H9 (cell line): ENCODE measurements around the gene SYNGR1. TPM values are rescaled to one million over a fixed set of nuclear protein-coding genes. Genes with fewer than 3 reads are reported as not detected.

ENCODE experiments used
- DNase-seq: peaks from one replicate; pipeline ENCODE4 v3.0.0-alpha.2; 2017
- H2AFZ ChIP-seq: one replicate; pipeline ENCODE4 v1.6.1; 2013; ENCODE audit warnings: mild to moderate bottlenecking, low read length, control low read depth, moderate library complexity
- H2AK5ac ChIP-seq: 2 replicates; pipeline ENCODE4 v1.6.1; 2013; ENCODE audit warnings: low read length, control low read depth, mixed read lengths; ENCODE audit not compliant: insufficient read length
- H2BK120ac ChIP-seq: one replicate; pipeline ENCODE4 v1.6.1; 2013; ENCODE audit warnings: low read depth, mild to moderate bottlenecking, low read length, control low read depth, inconsistent platforms; ENCODE audit not compliant: poor library complexity, severe bottlenecking
- H2BK12ac ChIP-seq: 2 replicates; pipeline ENCODE4 v1.6.1; 2013; ENCODE audit warnings: low read length, control low read depth, mixed read lengths, low read depth; ENCODE audit not compliant: insufficient read length
- H2BK15ac ChIP-seq: 2 replicates; pipeline ENCODE4 v1.6.1; 2013; ENCODE audit warnings: low read depth, low read length, control low read depth
- H2BK20ac ChIP-seq: one replicate; pipeline ENCODE4 v1.6.1; 2013; ENCODE audit warnings: low read depth, mild to moderate bottlenecking, low read length, control low read depth, inconsistent platforms; ENCODE audit not compliant: poor library complexity, severe bottlenecking
- H2BK5ac ChIP-seq: 2 replicates; pipeline ENCODE4 v1.6.1; 2013; ENCODE audit warnings: low read length, control low read depth, mixed read lengths; ENCODE audit not compliant: insufficient read length
- H3K14ac ChIP-seq: 2 replicates; pipeline ENCODE4 v1.6.1; 2013; ENCODE audit warnings: low read length, control low read depth; ENCODE audit not compliant: insufficient read depth
- H3K18ac ChIP-seq: 2 replicates; pipeline ENCODE4 v1.6.1; 2013; ENCODE audit warnings: low read depth, mild to moderate bottlenecking, mixed read lengths, low read length, control low read depth; ENCODE audit not compliant: insufficient read length
- H3K23ac ChIP-seq: 2 replicates; pipeline ENCODE4 v1.6.1; 2013; ENCODE audit warnings: low read length, control low read depth, mixed read lengths, low read depth; ENCODE audit not compliant: insufficient read length
- H3K23me2 ChIP-seq: 2 replicates; pipeline ENCODE4 v1.6.1; 2013; ENCODE audit warnings: low read depth, mild to moderate bottlenecking, mixed read lengths, low read length, control low read depth; ENCODE audit not compliant: insufficient read length, poor library complexity, severe bottlenecking
- H3K27ac ChIP-seq: 2 replicates; pipeline ENCODE4 v1.5.1; 2013; ENCODE audit warnings: low read length, control low read depth, mixed read lengths, low read depth; ENCODE audit not compliant: insufficient read length
- H3K27me3 ChIP-seq: 2 replicates; pipeline ENCODE4 v1.6.1; 2013; ENCODE audit warnings: low read length, control low read depth, inconsistent platforms; ENCODE audit not compliant: insufficient read depth
- H3K4ac ChIP-seq: 2 replicates; pipeline ENCODE4 v1.6.1; 2013; ENCODE audit warnings: low read depth, mild to moderate bottlenecking, control low read depth, inconsistent platforms, low read length, moderate library complexity
- H3K4me1 ChIP-seq: 2 replicates; pipeline ENCODE4 v1.6.1; 2013; ENCODE audit warnings: low read length, control low read depth, inconsistent platforms; ENCODE audit not compliant: insufficient read depth
- H3K4me2 ChIP-seq: 2 replicates; pipeline ENCODE4 v1.6.1; 2013; ENCODE audit warnings: low read length, control low read depth, mixed read lengths; ENCODE audit not compliant: insufficient read length, insufficient read depth
- H3K56ac ChIP-seq: 2 replicates; pipeline ENCODE4 v1.6.1; 2013; ENCODE audit warnings: low read depth, mild to moderate bottlenecking, mixed read lengths, low read length, control low read depth; ENCODE audit not compliant: insufficient read length
- H3K79me1 ChIP-seq: 2 replicates; pipeline ENCODE4 v1.6.1; 2013; ENCODE audit warnings: low read depth, mild to moderate bottlenecking, moderate library complexity, low read length, control low read depth, inconsistent platforms; ENCODE audit not compliant: insufficient read depth, poor library complexity, severe bottlenecking
- H3K79me2 ChIP-seq: 2 replicates; pipeline ENCODE4 v1.6.1; 2013; ENCODE audit warnings: low read length, control low read depth, inconsistent platforms; ENCODE audit not compliant: insufficient read depth
- H3K9ac ChIP-seq: 2 replicates; pipeline ENCODE4 v1.6.1; 2013; ENCODE audit warnings: low read length, control low read depth, mixed read lengths; ENCODE audit not compliant: insufficient read length; ENCODE audit errors: extremely low read depth
- H3K9me3 ChIP-seq: one replicate; pipeline ENCODE4 v1.6.1; 2013; ENCODE audit warnings: low read depth, low read length, inconsistent platforms; ENCODE audit not compliant: control insufficient read depth
- H3T11ph ChIP-seq: one replicate; pipeline ENCODE4 v1.6.1; 2013; ENCODE audit warnings: mild to moderate bottlenecking, low read length, control low read depth, inconsistent platforms
- H4K20me1 ChIP-seq: one replicate; pipeline ENCODE4 v1.6.1; 2013; ENCODE audit not compliant: control insufficient read depth, insufficient read length, insufficient read depth
- H4K5ac ChIP-seq: 2 replicates; pipeline ENCODE4 v1.6.1; 2013; ENCODE audit warnings: low read depth, mild to moderate bottlenecking, mixed read lengths, low read length, control low read depth; ENCODE audit not compliant: insufficient read length
- H4K8ac ChIP-seq: replicated peaks from 2 replicates; pipeline ENCODE4 v1.6.1; 2013; ENCODE audit warnings: low read length, control low read depth, mixed read lengths, low read depth; ENCODE audit not compliant: insufficient read length
- H4K91ac ChIP-seq: 2 replicates; pipeline ENCODE4 v1.6.1; 2013; ENCODE audit warnings: low read depth, mild to moderate bottlenecking, moderate library complexity, mixed read lengths, low read length, control low read depth; ENCODE audit not compliant: insufficient read length
- H3K27ac Mint-ChIP-seq, 3 experiments: 2 replicates in 2 of 3; 3 replicates in 1 of 3; pipeline ENCODE4 v1.8.0; 2020 to 2021; ENCODE audit warnings: mixed read lengths in 3 of 3, mild to moderate bottlenecking in 1 of 3, moderate library complexity in 1 of 3
- H3K27me3 Mint-ChIP-seq: 2 replicates; pipeline ENCODE4 v1.8.0; 2021; ENCODE audit warnings: low read depth, mild to moderate bottlenecking, moderate library complexity, mixed read lengths
- H3K36me3 Mint-ChIP-seq, 3 experiments: 2 replicates in 2 of 3; 3 replicates in 1 of 3; pipeline ENCODE4 v1.8.0; 2020 to 2021; ENCODE audit warnings: low read depth in 3 of 3, mixed read lengths in 3 of 3; ENCODE audit not compliant: insufficient read depth in 1 of 3
- H3K4me1 Mint-ChIP-seq, 2 experiments: 2 replicates each; pipeline ENCODE4 v1.8.0; 2020; ENCODE audit warnings: mixed read lengths in 2 of 2
- H3K4me3 Mint-ChIP-seq, 2 experiments: 2 replicates in 1 of 2; 3 replicates in 1 of 2; pipeline ENCODE4 v1.8.0; 2020 to 2021; ENCODE audit warnings: mild to moderate bottlenecking in 2 of 2, mixed read lengths in 2 of 2, moderate library complexity in 1 of 2
- H3K9me3 Mint-ChIP-seq, 2 experiments: 2 replicates in 1 of 2; 3 replicates in 1 of 2; pipeline ENCODE4 v1.8.0; 2020; ENCODE audit warnings: mild to moderate bottlenecking in 2 of 2, mixed read lengths in 2 of 2, moderate library complexity in 1 of 2
- WGBS: extraction: QIAGEN DNeasy Blood & Tissue Kit; methylation state at CpG from one replicate; pipeline ENCODE4 v1.1.7; 2013; ENCODE audit warnings: missing lambda C conversion rate, low lambda C conversion rate, mixed read lengths; ENCODE audit not compliant: insufficient read length; ENCODE audit errors: extremely low coverage; 5-methylcytosine and 5-hydroxymethylcytosine counted together
- total RNA-seq: library from RNA; stranded (reverse); gene quantifications from 2 replicates; pipeline ENCODE4 v1.2.1, GENCODE V29; 2021
- TF ChIP-seq, protein P1 (sequence below): fragments of 200-600 bp; sonication (generic); conservative IDR thresholded peaks from 3 replicates; pipeline ENCODE4 v1.8.0; 2021; ENCODE audit warnings: antibody characterized with exemption, mild to moderate bottlenecking

The SYNGR1 gene
- total RNA-seq, 1 experiment from 2014 or later: 13.2 TPM

DNA sequence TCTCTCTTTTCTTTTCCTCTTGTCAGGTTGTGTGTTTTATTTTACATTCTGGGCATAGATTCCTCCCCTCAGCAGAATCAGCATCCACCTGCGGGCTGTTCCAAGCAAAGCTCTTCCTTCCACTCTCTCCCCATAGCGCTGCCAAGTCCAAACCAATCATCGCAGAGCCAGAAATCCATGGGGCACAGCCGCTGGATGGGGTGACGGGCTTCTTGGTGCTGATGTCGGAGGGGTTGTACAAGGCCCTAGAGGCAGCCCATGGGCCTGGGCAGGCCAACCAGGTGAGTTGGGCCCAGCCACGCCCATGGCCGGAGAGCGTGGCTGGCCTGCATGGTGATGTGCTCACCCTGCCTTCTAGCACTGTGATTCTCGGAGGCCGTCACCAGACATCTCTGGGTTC lies 71.9 kb downstream of the SYNGR1 start:
- WGBS: no CpG with 5 or more reads among the region's 11 CpGs
- Histone ChIP-seq H3K56ac (no peak overlapping the region), H3K18ac (no peak overlapping the region), H3K79me2 (no peaks in the 10 kb centered on the region), H3K4me2 (no peak overlapping the region), H4K5ac (no peak overlapping the region), H4K8ac (no peak overlapping the region), H2BK120ac (no peak overlapping the region), H2BK12ac (no peak overlapping the region), H3K9me3 (no peaks in the 10 kb centered on the region), H2BK20ac (no peak overlapping the region), H3T11ph (no peak overlapping the region), H3K4me1 (0 out of 2 replicates have a peak, but pooled peaks cover 2% of the 10 kb centered on the region), H4K91ac (no peak overlapping the region), H4K20me1 (no peaks in the 10 kb centered on the region), H3K4ac (no peak overlapping the region), H3K27ac (no peak overlapping the region), H3K23me2 (no peaks in the 10 kb centered on the region), H3K79me1 (no peaks in the 10 kb centered on the region), H3K14ac (no peak overlapping the region), H2AK5ac (no peak overlapping the region), H2BK15ac (no peak overlapping the region), H3K23ac (no peak overlapping the region), H3K27me3 (no peaks in the 10 kb centered on the region), H2AFZ (no peak overlapping the region), H2BK5ac (no peak overlapping the region), H3K9ac (no peak overlapping the region)
- Mint-ChIP-seq H3K4me1 (peaks cover 4 to 8% of the 10 kb centered on the region in 2 experiments; a peak in 3 of 4 replicates), H3K27ac (no peak overlapping the region), H3K27me3 (no peaks in the 10 kb centered on the region), H3K36me3 (peaks cover 17 to 72% (median 55%) of the 10 kb centered on the region in 3 experiments), H3K9me3 (no peaks in the 10 kb centered on the region), H3K4me3 (no peak overlapping the region)
- TF ChIP-seq, protein P1, sequence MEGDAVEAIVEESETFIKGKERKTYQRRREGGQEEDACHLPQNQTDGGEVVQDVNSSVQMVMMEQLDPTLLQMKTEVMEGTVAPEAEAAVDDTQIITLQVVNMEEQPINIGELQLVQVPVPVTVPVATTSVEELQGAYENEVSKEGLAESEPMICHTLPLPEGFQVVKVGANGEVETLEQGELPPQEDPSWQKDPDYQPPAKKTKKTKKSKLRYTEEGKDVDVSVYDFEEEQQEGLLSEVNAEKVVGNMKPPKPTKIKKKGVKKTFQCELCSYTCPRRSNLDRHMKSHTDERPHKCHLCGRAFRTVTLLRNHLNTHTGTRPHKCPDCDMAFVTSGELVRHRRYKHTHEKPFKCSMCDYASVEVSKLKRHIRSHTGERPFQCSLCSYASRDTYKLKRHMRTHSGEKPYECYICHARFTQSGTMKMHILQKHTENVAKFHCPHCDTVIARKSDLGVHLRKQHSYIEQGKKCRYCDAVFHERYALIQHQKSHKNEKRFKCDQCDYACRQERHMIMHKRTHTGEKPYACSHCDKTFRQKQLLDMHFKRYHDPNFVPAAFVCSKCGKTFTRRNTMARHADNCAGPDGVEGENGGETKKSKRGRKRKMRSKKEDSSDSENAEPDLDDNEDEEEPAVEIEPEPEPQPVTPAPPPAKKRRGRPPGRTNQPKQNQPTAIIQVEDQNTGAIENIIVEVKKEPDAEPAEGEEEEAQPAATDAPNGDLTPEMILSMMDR: no peak
- DNase-seq: no peak
